HL-60 (cell line): ENCODE results near the gene DERA.

ENCODE experiments used
- DNase-seq, 2 experiments: peaks; one replicate each; pipeline ENCODE4 v3.0.0-alpha.2; 2010 to 2020; ENCODE audit warnings: low read depth in 1 of 2, low spot score in 1 of 2
- H3K27ac ChIP-seq: fragments of 250-450 bp; sonication (Bioruptor Pico); replicated peaks from 2 replicates; pipeline ENCODE4 v1.5.1; 2020; ENCODE audit warnings: mild to moderate bottlenecking, moderate library complexity
- H3K27me3 ChIP-seq: fragments of 250-450 bp; sonication (Bioruptor Pico); 2 replicates; pipeline ENCODE4 v1.5.1; 2021; ENCODE audit warnings: mild to moderate bottlenecking, moderate library complexity; ENCODE audit not compliant: insufficient read depth, poor library complexity, severe bottlenecking
- H3K4me3 ChIP-seq: replicated peaks from 2 replicates; pipeline ENCODE4 v1.5.1; 2011; ENCODE audit warnings: mild to moderate bottlenecking, control low read depth, low read length; ENCODE audit not compliant: insufficient read depth
- GABPA ChIP-seq: IDR thresholded peaks from 2 replicates; pipeline ENCODE4 v1.6.1; 2012; ENCODE audit warnings: low read depth
- POLR2AphosphoS5 ChIP-seq: IDR thresholded peaks from 2 replicates; pipeline ENCODE4 v1.6.1; 2012; ENCODE audit warnings: low read depth
- SPI1 ChIP-seq: IDR thresholded peaks from 2 replicates; pipeline ENCODE4 v1.6.1; 2012; ENCODE audit warnings: low read depth, mild to moderate bottlenecking, borderline replicate concordance
- TF ChIP-seq, protein P1 (sequence below): IDR thresholded peaks from 2 replicates; pipeline ENCODE4 v1.6.1; 2012; ENCODE audit warnings: low read depth; ENCODE audit not compliant: insufficient replicate concordance
- TF ChIP-seq, protein P2 (sequence below): IDR thresholded peaks from one replicate; pipeline ENCODE4 v1.5.1; 2011; ENCODE audit warnings: low read length, control low read depth, inconsistent platforms; ENCODE audit not compliant: insufficient read depth

The DERA gene

DNA sequence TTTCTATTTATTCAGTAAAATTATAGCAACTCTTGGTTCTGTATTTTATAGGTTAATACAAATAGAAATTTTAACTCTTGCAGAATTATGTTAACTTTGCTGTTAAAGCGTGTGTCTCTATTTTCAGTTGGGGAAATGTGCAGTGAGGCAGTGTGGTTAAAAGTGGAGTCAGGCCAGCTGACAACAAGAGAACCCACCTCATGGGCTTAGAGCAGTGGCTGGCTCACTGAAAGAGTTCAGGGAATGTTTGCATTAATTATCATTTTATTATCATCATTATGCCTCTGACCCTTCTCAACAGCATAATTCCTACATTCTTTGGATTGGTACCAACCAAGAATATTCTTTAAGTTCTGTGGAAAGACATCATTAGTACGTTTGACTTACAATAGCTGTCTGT lies 163.8 kb downstream of the DERA start:
- H3K4me3 ChIP-seq, result no peak overlapping the region

DNA sequence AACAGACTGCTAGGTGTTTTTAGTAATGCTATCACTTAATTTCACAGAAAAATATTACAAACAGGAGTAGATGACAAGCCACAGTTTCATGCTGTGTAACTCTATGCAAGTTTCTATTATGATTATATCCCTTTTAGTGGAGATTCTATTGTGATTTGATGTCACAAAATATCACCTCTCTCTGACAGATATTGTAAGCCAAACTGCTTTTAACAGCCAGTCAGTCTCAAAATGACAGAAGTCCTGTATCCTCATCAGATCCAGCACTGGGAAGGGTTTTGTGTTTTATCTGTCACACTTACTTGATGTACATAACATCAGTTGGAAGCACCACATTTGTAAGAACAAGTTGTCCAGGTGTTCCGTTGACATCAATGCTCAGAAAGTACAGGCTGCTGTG lies 164.8 kb downstream of the DERA start:
- Histone ChIP-seq H3K27me3 (no peaks in the 10 kb centered on the region), H3K4me3 (no peak overlapping the region), H3K27ac (no peak overlapping the region)
- no peak for DNase-seq
- TF ChIP-seq GABPA (no peak), SPI1 (no peak), POLR2AphosphoS5 (no peak)
- TF ChIP-seq, protein P1, sequence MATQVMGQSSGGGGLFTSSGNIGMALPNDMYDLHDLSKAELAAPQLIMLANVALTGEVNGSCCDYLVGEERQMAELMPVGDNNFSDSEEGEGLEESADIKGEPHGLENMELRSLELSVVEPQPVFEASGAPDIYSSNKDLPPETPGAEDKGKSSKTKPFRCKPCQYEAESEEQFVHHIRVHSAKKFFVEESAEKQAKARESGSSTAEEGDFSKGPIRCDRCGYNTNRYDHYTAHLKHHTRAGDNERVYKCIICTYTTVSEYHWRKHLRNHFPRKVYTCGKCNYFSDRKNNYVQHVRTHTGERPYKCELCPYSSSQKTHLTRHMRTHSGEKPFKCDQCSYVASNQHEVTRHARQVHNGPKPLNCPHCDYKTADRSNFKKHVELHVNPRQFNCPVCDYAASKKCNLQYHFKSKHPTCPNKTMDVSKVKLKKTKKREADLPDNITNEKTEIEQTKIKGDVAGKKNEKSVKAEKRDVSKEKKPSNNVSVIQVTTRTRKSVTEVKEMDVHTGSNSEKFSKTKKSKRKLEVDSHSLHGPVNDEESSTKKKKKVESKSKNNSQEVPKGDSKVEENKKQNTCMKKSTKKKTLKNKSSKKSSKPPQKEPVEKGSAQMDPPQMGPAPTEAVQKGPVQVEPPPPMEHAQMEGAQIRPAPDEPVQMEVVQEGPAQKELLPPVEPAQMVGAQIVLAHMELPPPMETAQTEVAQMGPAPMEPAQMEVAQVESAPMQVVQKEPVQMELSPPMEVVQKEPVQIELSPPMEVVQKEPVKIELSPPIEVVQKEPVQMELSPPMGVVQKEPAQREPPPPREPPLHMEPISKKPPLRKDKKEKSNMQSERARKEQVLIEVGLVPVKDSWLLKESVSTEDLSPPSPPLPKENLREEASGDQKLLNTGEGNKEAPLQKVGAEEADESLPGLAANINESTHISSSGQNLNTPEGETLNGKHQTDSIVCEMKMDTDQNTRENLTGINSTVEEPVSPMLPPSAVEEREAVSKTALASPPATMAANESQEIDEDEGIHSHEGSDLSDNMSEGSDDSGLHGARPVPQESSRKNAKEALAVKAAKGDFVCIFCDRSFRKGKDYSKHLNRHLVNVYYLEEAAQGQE, result no peak
- TF ChIP-seq, protein P2, sequence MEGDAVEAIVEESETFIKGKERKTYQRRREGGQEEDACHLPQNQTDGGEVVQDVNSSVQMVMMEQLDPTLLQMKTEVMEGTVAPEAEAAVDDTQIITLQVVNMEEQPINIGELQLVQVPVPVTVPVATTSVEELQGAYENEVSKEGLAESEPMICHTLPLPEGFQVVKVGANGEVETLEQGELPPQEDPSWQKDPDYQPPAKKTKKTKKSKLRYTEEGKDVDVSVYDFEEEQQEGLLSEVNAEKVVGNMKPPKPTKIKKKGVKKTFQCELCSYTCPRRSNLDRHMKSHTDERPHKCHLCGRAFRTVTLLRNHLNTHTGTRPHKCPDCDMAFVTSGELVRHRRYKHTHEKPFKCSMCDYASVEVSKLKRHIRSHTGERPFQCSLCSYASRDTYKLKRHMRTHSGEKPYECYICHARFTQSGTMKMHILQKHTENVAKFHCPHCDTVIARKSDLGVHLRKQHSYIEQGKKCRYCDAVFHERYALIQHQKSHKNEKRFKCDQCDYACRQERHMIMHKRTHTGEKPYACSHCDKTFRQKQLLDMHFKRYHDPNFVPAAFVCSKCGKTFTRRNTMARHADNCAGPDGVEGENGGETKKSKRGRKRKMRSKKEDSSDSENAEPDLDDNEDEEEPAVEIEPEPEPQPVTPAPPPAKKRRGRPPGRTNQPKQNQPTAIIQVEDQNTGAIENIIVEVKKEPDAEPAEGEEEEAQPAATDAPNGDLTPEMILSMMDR, result no peak

More for the DNA sequence above, 163.8 kb downstream of the DERA start:
- Histone ChIP-seq H3K27me3 (no peaks in the 10 kb centered on the region), H3K27ac (no peak overlapping the region)
- DNase-seq, result no peak
- TF ChIP-seq, protein P2, result no peak
- TF ChIP-seq POLR2AphosphoS5 (no peak), GABPA (no peak), SPI1 (no peak)
- TF ChIP-seq, protein P1, result no peak

DNA sequence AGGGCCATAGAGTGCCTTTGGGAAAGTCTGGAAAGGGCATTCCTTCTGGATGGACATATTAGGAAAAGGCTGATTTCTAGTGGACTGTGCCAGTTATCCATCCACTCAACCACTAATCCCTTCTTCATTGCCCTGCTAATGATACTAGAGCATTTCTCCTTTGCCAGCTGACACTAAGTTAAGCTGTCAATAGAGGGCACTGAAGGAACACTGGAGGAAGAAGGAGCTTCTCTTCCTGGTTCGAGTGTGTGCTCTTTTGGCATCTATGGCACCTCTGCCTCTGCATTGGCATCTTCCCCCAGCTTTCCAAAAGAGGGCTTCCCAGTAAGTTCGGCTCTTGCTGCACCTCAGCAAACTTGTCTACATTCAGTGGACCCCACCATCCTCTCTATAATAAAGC lies 165.4 kb downstream of the DERA start:
- no peaks in the 10 kb centered on the region for H3K27me3 ChIP-seq
- peak; percentile 16 to 59 for DNase-seq
- H3K4me3 ChIP-seq, result no peak overlapping the region
- TF ChIP-seq, protein P2, result peak; percentile 53
- TF ChIP-seq SPI1, result no peak
- H3K27ac ChIP-seq, result no peak overlapping the region

DNA sequence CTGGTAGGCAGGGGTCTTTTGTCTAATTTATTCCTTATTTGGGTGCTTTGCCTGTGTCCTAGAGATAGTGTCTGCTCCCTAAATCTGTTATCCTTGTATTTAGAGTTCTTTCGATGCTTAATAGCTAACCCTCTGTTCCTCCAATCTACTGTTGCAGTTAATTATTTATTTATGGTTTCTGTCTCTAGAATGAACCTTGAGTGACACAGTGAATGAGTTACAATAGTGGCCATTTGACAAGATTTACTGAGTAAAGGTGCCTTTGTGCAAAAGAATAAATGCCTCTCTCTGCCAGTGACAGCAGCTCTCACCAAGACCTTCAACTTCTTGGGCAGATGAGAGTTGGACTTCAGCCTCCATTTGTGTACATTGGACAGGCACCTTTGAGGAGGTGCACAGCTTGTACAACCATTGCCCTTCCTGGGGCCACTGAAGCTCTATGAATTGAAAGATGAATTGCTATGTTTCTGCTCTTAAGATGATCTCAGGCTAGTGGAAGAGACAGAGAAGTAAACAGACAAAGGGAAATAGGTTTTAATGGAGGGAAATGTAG lies 165.9 kb downstream of the DERA start:
- no peaks in the 10 kb centered on the region for H3K27me3 ChIP-seq
- DNase-seq, result no peak
- TF ChIP-seq, protein P2, result no peak
- TF ChIP-seq, protein P1, result no peak
- TF ChIP-seq GABPA, result no peak
- TF ChIP-seq SPI1, result no peak
- TF ChIP-seq POLR2AphosphoS5, result no peak
- no peak overlapping the region for H3K4me3 ChIP-seq
- H3K27ac ChIP-seq, result no peak overlapping the region
